Fibroblast of lung (primary cell): ENCODE results near the gene ABHD17C. TPM values are rescaled to one million over a fixed set of nuclear protein-coding genes. Genes with fewer than 3 reads are reported as not detected.

Experiments used
- DNase-seq, 2 donors: peaks; one replicate each; pipeline versions ENCODE4 v3.0.0 to v3.0.0-alpha.2; 2010; ENCODE audit warnings: low read depth in 2 of 2
- H2AFZ ChIP-seq: 2 replicates; pipeline ENCODE4 v1.5.1; 2012; ENCODE audit warnings: low read length, control low read depth, inconsistent platforms
- H3K27ac ChIP-seq: 2 replicates; pipeline ENCODE4 v1.5.1; 2011; ENCODE audit warnings: low read length, control low read depth; ENCODE audit not compliant: insufficient read depth
- H3K27me3 ChIP-seq: 2 replicates; pipeline ENCODE4 v1.5.1; 2011; ENCODE audit warnings: mild to moderate bottlenecking, low read length; ENCODE audit not compliant: control insufficient read depth, insufficient read depth
- H3K36me3 ChIP-seq: 2 replicates; pipeline ENCODE4 v1.5.1; 2011; ENCODE audit warnings: low read length; ENCODE audit not compliant: control insufficient read depth, insufficient read depth
- H3K4me1 ChIP-seq: 2 replicates; pipeline ENCODE4 v1.5.1; 2011; ENCODE audit warnings: low read length; ENCODE audit not compliant: control insufficient read depth, insufficient read depth; ENCODE audit errors: extremely low read depth
- H3K4me2 ChIP-seq: 2 replicates; pipeline ENCODE4 v1.5.1; 2011; ENCODE audit warnings: low read length, control low read depth; ENCODE audit not compliant: insufficient read depth; ENCODE audit errors: extremely low read depth
- H3K4me3 ChIP-seq, 4 experiments: fragments of 200-600 bp in 1 of 4; sonication (generic) in 1 of 4; replicated peaks in 1 of 4; 2 replicates each; pipeline ENCODE4 v1.5.1; 2011 to 2016; ENCODE audit warnings: low read length in 4 of 4, low read depth in 3 of 4, mild to moderate bottlenecking in 3 of 4, control low read depth in 2 of 4, inconsistent platforms in 1 of 4, mixed read lengths in 1 of 4; ENCODE audit not compliant: insufficient read depth in 1 of 4; ENCODE audit errors: control extremely low read depth in 1 of 4
- H3K79me2 ChIP-seq: 2 replicates; pipeline ENCODE4 v1.5.1; 2012; ENCODE audit warnings: mild to moderate bottlenecking, low read length, inconsistent platforms; ENCODE audit not compliant: control insufficient read depth, insufficient read depth
- H3K9ac ChIP-seq: 2 replicates; pipeline ENCODE4 v1.5.1; 2011; ENCODE audit warnings: mild to moderate bottlenecking, low read length, control low read depth; ENCODE audit not compliant: insufficient read depth
- H3K9me3 ChIP-seq: 2 replicates; pipeline ENCODE4 v1.5.1; 2012; ENCODE audit warnings: low read depth, low read length; ENCODE audit not compliant: control insufficient read depth, insufficient read depth
- H4K20me1 ChIP-seq: 2 replicates; pipeline ENCODE4 v1.5.1; 2011; ENCODE audit warnings: low read length; ENCODE audit not compliant: control insufficient read depth, insufficient read depth; ENCODE audit errors: extremely low read depth
- EZH2 ChIP-seq: IDR thresholded peaks from 2 replicates; pipeline ENCODE4 v1.5.1; 2012; ENCODE audit warnings: low read length, control low read depth, mild to moderate bottlenecking; ENCODE audit errors: missing control alignments
- polyA plus RNA-seq, 2 donors: library from polyadenylated mRNA; depleted of rRNA in 1 of 2; stranded (reverse) in 1 of 2; unstranded in 1 of 2; fragments of >200 nt; gene quantifications; 2 replicates each; pipeline ENCODE4 v1.2.1, GENCODE V29; 2011 to 2012; ENCODE audit warnings: missing spikeins in 1 of 2
- total RNA-seq: library from RNA; depleted of rRNA; stranded (reverse); fragments of >200 nt; gene quantifications from 2 replicates; pipeline ENCODE4 v1.2.1, GENCODE V29; 2014
- TF ChIP-seq, protein P1 (sequence below), 2 donors: IDR thresholded peaks in 1 of 2; conservative IDR thresholded peaks in 1 of 2; 1 replicate in 1 of 2; 2 replicates in 1 of 2; pipeline ENCODE4 v1.5.1; 2011 to 2012; ENCODE audit warnings: low read length in 2 of 2, control low read depth in 1 of 2, inconsistent platforms in 1 of 2, low read depth in 1 of 2, mild to moderate bottlenecking in 1 of 2

The ABHD17C gene
- total and polyA plus RNA-seq, 2 donors (not counting 1 experiment from before 2014, with no cell fraction given) = 14.0 to 38.7 TPM

DNA sequence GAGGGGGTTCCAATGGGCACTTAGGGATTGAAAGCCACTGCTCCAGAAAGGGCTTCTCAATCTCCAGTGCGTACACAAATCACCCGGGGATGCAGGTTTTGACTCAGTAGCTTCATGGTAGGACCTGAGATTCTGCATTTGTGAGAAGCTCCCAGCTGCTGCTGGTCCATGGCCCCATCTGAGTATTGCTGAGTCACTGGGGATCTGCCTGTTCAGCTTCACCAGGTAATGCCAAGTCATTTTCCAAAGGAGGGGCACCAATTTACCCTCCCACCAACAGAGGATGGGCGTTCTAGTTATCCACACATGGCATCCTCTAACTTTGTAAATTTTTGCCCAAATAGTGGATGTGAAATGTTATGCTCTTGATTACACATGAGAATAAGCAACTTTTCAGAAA, 71.2 kb downstream of the ABHD17C start:
- no peaks in the 10 kb centered on the region for H3K36me3 ChIP-seq

DNA sequence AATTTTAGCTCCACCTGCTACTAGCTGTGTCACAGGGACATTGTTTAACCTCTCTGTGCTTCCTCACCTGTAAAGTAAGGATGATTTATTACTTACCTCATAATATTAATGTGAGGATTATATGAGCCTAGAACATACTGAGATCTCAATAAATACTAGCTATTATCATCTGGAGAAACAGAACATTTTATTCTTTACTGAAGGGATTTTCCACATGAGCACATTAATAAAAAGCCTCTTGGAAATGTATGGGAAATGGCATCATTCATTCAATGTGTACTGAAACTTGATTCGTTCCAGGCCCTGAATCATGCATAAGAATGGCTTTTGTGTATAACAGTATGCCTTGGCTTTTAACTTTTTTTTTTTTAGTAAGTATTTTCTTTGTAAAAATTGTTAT, 73.0 kb downstream of the ABHD17C start:
- Histone ChIP-seq H3K4me3 (no peak overlapping the region), H3K9me3 (no peaks in the 10 kb centered on the region), H3K4me2 (no peak overlapping the region), H2AFZ (no peak overlapping the region), H3K36me3 (no peaks in the 10 kb centered on the region), H3K27me3 (no peaks in the 10 kb centered on the region), H3K4me1 (peaks cover 2% of the 10 kb centered on the region), H3K27ac (no peak overlapping the region), H3K9ac (no peak overlapping the region), H4K20me1 (no peaks in the 10 kb centered on the region), H3K79me2 (no peaks in the 10 kb centered on the region)
- TF ChIP-seq EZH2 = no peak
- DNase-seq = no peak

More for the DNA sequence above, 71.2 kb downstream of the ABHD17C start:
- no peaks in the 10 kb centered on the region for H3K9me3 ChIP-seq
- H2AFZ ChIP-seq = no peak overlapping the region
- DNase-seq = no peak
- H3K4me1 ChIP-seq = no peaks in the 10 kb centered on the region
- no peak overlapping the region for H3K4me2 ChIP-seq
- H3K27ac ChIP-seq = no peak overlapping the region
- no peak overlapping the region for H3K4me3 ChIP-seq
- no peaks in the 10 kb centered on the region for H3K79me2 ChIP-seq
- TF ChIP-seq, protein P1, sequence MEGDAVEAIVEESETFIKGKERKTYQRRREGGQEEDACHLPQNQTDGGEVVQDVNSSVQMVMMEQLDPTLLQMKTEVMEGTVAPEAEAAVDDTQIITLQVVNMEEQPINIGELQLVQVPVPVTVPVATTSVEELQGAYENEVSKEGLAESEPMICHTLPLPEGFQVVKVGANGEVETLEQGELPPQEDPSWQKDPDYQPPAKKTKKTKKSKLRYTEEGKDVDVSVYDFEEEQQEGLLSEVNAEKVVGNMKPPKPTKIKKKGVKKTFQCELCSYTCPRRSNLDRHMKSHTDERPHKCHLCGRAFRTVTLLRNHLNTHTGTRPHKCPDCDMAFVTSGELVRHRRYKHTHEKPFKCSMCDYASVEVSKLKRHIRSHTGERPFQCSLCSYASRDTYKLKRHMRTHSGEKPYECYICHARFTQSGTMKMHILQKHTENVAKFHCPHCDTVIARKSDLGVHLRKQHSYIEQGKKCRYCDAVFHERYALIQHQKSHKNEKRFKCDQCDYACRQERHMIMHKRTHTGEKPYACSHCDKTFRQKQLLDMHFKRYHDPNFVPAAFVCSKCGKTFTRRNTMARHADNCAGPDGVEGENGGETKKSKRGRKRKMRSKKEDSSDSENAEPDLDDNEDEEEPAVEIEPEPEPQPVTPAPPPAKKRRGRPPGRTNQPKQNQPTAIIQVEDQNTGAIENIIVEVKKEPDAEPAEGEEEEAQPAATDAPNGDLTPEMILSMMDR (conservative IDR thresholded peaks at IDR 0.05 in 1 of 2, IDR thresholded peaks at IDR 0.05 in 1 of 2; ENCODE audit: low read depth in 1 of 2, low read length in 2 of 2) = no peak
- no peak for TF ChIP-seq EZH2
- no peaks in the 10 kb centered on the region for H3K27me3 ChIP-seq
- H3K9ac ChIP-seq = no peak overlapping the region
- H4K20me1 ChIP-seq = no peaks in the 10 kb centered on the region

DNA sequence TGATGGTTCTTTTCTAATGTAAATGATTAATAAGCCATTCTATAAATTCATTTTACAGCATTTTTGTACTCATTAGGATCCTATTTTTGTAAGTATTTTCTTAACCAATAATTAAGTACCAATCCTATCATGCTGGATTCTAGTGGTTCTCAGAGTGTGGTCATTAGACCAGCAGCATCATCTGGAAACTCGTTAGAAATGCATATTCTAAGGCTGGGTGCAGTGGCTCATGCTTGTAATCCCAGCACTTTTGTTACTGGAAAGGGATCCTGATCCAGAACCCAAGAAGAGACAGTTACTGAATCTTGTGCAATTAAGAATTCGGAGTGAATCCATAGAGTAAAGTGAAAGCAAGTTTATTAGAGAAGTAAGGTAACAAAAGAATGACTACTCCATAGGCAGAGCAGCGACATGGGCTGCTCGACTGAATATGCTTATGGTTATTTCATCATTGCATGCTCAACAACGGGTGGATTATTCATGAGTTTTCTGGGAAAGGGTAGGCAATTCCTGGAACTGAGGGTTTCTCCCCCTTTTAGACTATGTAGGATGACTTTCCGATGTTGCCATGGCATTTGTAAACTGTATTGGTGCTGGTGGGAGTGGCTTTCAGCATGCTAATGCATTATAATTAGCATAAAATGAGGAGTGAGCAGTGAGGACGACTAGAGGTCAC, 74.2 kb downstream of the ABHD17C start:
- Histone ChIP-seq H4K20me1 (no peaks in the 10 kb centered on the region), H3K4me3 (no peak overlapping the region), H3K79me2 (no peaks in the 10 kb centered on the region), H3K27ac (no peak overlapping the region), H3K4me1 (peaks cover 2% of the 10 kb centered on the region), H3K36me3 (no peaks in the 10 kb centered on the region), H3K27me3 (no peaks in the 10 kb centered on the region), H3K9ac (no peak overlapping the region), H3K9me3 (no peaks in the 10 kb centered on the region), H3K4me2 (no peak overlapping the region), H2AFZ (no peak overlapping the region)
- TF ChIP-seq, protein P1 (conservative IDR thresholded peaks at IDR 0.05 in 1 of 2, IDR thresholded peaks at IDR 0.05 in 1 of 2; ENCODE audit: low read depth in 1 of 2, low read length in 2 of 2) = no peak
- TF ChIP-seq EZH2 = no peak
- no peak for DNase-seq
